ENCODE measurements around the gene SORL1.

SORL1 gene

DNA sequence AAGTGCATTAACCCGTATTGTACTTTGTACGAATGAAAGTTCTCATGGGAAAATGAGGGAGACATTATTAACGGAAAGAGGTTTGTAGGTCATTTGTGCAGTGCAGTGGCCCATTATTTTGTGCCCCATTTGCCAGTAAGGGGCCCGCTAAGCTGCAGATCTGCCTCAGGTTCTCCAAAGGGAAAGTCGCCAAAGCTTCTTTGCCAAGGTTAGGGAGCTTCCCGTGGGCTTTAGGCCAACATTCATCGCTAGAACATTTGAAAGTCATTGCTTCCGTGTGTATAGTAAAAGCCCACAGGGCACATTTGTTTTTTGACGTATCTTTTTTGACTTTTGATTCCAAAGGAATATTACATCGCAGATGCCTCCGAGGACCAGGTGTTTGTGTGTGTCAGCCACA, 61.7 kb downstream of the SORL1 start:
- no peak for DNase-seq

GRCh38 chr11:121514432-121515334, 62.6 kb downstream of the SORL1 start:
- DNase-seq: peak; percentile 82

DNA sequence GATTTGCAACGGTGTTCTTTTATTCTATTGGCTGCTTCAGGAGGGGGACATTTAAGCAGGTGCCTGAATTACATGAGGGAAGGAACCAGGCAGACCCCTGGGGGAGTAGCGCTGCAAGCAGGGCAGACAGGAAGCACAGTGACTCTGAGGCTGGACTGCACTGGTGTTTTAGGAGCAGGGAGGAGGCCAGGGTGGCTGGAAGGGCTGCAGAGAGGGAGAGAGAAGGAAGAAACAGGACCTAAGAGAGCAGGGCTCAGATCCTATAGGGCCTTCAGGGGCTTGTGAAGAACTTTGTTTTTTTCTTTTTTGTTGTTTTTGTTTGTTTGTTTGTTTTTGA, 63.2 kb downstream of the SORL1 start:
- no peak for DNase-seq

GRCh38 chr11:121517996-121518395, 65.9 kb downstream of the SORL1 start:
- no peak for DNase-seq

DNA sequence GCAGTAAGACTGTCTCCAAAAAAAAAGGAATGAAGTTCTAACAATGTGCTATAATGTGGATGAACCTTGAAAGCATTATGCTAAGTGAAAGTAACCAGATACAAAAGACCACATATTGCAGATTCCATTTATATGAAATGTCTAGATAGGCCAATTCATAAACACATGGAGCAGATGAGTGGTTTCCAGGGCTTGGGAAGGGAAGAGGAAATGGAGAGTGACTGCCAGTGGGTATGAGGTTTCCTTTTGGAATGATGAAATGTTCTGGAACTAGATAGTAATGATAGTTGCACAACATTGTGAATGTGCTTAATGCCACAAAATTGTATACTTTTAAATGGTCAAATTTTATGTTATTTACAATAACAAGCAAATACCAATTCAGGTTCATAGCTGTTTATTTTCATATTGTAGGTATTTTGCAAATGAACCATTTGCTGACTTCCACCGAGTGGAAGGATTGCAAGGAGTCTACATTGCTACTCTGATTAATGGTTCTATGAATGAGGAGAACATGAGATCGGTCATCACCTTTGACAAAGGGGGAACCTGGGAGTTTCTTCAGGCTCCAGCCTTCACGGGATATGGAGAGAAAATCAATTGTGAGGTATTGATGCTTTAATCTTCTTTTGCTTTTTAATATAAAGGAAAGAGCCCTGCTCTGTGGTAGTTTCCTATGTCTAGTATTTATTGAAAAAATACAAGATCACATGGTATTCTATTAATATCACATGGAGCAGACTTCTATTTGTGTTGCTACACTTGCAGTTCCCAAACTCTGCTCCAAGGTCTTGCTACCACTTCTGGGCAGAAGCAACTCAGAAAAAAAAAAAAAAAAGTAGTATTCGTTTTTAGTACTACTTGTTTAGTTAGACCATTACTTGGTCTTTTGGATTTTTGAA, 68.4 kb downstream of the SORL1 start:
- DNase-seq: no peak

- DNase-seq: no peak
Measured at GRCh38 chr11:121521145-121522042, 69.3 kb downstream of the SORL1 start.

DNA sequence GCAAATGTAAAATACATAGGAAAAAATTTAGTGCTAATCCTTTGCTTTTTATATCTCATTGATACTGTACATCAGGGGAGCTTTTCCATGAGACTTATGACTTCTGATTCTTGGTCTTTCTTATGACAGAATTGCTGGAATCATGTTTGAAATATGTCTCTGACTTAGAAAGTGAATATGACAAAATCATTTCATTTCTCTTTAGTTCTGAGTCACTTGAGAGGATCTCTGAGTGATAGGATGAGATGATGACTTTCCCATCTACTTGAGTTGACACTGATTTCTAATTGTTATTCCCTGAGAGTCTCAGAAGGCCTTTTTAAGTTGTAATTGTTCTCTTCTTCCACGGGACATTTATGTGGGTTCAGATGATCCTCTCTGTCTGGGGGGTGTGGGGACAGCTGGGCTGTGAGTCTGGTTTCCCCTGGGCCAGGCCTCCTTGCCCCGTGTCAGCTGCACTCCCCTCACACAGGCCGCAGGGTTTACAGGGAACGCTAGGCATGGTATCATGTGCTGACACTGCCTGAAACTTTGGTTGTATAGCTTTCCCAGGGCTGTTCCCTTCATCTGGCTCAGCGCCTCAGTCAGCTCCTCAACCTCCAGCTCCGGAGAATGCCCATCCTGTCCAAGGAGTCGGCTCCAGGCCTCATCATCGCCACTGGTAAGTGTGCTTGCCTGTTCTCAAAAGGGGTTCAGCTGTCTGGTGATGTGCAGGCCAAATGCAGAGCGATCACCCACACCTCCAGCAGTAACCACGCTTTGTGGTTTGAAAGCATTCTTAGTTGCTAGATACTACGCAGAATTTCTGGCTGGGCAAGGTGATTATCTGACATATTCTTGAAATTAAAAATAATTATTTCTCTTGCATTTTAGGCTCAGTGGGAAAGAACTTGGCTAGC, 70.2 kb downstream of the SORL1 start:
- no peak for DNase-seq

GRCh38 chr11:121523581-121524232, 71.6 kb downstream of the SORL1 start:
- DNase-seq: no peak

GRCh38 chr11:121524233-121524631, 72.1 kb downstream of the SORL1 start:
- no peak for DNase-seq

DNA sequence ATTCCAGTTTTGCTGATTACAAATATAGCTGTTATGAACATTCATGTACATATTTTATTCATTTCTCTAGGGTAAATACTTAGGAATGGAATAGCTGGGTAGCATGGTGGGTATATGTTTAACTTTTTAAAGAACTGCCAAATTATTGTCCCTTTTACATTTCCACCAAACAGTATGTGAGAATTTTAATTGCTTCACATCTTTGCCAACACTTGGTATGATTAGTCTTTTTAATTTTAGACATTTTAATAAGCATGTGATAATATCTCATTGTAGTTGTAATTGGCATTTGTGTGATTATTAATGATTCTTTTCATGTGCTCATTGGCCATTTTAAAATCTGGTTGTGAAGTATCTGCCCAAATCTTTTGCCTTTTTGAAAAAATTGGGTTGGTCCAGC, 73.3 kb downstream of the SORL1 start:
- no peak for DNase-seq

DNA sequence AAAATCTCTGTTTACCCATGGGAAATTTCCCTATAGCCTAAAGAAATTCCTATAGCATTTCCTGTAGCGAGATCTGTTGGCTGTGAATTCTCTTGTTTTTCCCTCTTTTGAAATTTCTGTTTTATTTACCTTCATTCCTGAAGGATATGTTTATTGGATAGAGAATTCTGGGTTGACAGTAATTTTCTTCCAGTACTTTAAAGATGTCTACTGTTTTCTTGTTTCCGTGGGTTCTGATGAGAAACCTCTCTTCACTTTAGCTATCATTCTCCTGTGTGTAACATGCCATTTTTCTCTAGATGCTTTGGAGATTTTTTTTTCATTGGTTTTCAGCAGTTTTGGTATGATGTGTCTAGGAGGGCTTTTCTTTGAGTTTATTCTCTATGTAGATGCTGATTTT, 78.1 kb downstream of the SORL1 start:
- no peak for DNase-seq

GRCh38 chr11:121533601-121534000, 81.5 kb downstream of the SORL1 start:
- no peak for DNase-seq

DNA sequence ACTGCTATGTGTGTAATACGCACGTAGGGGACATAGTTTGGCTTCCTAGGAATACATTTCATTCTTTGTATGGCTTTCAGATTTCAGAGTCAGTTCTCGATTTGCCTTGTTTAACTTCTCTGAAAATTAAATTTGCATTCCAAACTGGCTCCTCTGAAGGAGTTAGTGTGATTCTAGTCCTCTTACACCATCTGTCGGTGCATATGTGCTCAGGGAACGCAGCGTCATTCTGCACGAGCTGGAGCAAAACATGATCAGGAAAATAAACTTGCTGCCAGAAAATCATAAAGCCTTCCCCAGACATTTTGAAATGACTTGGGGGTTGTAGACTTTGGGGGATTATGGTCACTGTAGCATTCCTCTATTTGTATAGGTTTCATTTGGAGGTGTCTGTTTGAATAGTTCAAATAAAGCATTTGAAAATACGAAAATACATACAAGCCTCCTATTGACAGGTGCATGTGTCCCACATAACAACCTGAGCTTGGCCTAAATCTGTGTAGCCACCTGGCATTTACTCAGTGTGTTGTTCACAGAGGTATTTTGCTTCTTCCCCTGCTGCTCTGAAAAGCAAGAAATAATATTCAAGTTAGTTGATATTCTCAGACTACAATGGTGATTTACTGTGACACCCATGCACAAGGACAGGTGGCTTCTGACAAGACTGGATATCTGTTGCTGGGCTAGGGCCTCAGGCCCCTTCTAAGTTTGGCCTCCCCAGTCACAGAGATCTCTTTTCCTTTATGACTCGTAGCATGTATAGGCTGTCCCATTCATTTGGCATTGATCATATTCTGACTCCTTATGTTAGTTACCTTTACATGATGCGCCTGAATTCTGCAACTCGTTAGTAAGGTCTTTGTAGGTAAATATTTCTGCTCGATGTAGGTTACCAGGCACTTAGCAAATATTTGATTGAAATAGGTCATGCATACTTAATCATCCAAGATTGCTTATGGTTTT, 82.3 kb downstream of the SORL1 start:
- DNase-seq: no peak

- no peak for DNase-seq
Measured at GRCh38 chr11:121535129-121535796, 83.1 kb downstream of the SORL1 start.

GRCh38 chr11:121536126-121536525, 84.0 kb downstream of the SORL1 start:
- DNase-seq: no peak

DNA sequence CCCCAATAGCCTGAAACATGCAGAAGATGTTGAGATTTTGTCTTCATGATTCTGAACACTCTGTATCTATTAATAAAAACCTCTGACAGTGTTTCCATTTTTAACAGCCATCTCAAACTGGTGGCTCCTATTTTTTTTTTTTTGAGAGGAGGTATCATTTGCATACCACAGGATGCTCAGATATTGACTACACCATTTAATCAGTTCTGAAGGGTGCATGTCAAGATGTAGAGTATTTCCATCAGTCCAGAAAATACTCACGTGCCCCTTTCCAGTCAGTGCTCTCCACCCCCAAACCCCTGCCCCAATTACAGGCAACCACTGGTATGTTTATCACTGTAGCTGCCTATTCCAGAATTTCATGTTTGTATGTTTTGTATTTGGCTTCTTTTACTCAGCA, 85.9 kb downstream of the SORL1 start:
- no peak for DNase-seq

- DNase-seq: no peak
Measured at GRCh38 chr11:121539000-121539399, 86.9 kb downstream of the SORL1 start.

DNA sequence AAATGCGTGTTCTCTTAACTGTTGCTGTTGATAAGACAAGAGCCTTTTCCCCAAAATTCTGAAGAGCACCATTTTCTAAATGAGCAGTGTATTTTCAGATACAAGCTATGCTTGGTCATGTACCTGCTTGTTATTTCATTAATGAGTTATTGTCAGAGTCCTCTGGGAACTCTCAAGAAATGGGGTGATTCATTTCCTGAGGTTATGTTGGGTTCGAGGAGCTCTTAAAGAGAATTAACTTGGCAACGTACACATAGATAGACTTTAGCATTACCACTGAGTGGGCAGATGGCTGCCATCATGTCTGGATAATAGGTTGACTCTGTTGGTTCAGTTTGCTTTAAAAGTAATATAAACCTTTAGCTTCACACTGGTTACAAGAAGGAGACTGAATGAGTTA, 88.5 kb downstream of the SORL1 start:
- DNase-seq: no peak

DNA sequence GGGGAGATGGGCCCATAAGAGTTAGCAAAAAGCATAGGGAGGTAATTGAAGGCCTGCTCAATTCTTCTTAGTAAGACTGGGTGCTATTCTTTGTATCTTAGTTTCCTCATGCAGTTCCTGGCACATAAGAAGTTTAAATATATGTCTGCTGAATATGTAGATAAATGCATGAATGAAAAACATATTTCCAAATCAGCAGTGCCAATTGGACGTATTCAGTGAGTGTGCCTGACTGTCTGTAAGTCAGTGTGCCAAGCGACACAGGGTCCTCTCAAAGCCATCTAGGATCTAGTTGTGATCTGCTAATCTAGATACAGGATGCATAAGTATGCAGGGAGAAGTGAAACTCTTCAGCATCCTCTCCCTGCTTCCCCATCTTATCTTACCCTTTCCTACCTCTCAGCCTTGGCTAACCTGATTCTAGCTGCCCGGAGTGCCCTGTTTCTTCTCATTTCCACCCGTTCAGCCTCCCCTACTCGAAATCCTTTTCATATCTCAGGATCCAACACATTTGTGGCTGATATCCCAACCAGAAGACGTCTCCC, 91.8 kb downstream of the SORL1 start:
- DNase-seq: no peak

Measured in COR-L47 (cell line).